ENCODE data around the gene SPTSSA.

Gene SPTSSA

GRCh38 chr14:34426313-34427295 lies 35.4 kb downstream of the SPTSSA start:
- no peak for TF ChIP-seq POLR2AphosphoS5 (IDR thresholded peaks at IDR 0.05; ENCODE audit: low read depth, low read length)
- TF ChIP-seq TAF1 (IDR thresholded peaks at IDR 0.05; ENCODE audit: borderline replicate concordance, insufficient read depth, low read length), result no peak
- TF ChIP-seq REST (IDR thresholded peaks at IDR 0.05; ENCODE audit: insufficient read depth in 1 of 2, low read depth in 2 of 2, low read length in 2 of 2), result no peak
- TF ChIP-seq FOXP2 (optimal IDR thresholded peaks at IDR 0.05; ENCODE audit: borderline replicate concordance, extremely low read depth, extremely low read length, insufficient read depth), result no peak
- TF ChIP-seq SIN3A (IDR thresholded peaks at IDR 0.05; ENCODE audit: borderline replicate concordance, insufficient read depth, low read length), result no peak

GRCh38 chr14:34425095-34425851 lies 36.8 kb downstream of the SPTSSA start:
- TF ChIP-seq TAF1 (IDR thresholded peaks at IDR 0.05; ENCODE audit: borderline replicate concordance, insufficient read depth, low read length) (no peak), FOXP2 (optimal IDR thresholded peaks at IDR 0.05; ENCODE audit: borderline replicate concordance, extremely low read depth, extremely low read length, insufficient read depth) (no peak), POLR2AphosphoS5 (IDR thresholded peaks at IDR 0.05; ENCODE audit: low read depth, low read length) (no peak), SIN3A (IDR thresholded peaks at IDR 0.05; ENCODE audit: borderline replicate concordance, insufficient read depth, low read length) (no peak), REST (IDR thresholded peaks at IDR 0.05; ENCODE audit: insufficient read depth in 1 of 2, low read depth in 2 of 2, low read length in 2 of 2) (no peak)

GRCh38 chr14:34424488-34424887 lies 37.6 kb downstream of the SPTSSA start:
- TF ChIP-seq POLR2AphosphoS5 (IDR thresholded peaks at IDR 0.05; ENCODE audit: low read depth, low read length), result no peak
- TF ChIP-seq REST (IDR thresholded peaks at IDR 0.05; ENCODE audit: insufficient read depth in 1 of 2, low read depth in 2 of 2, low read length in 2 of 2), result no peak
- TF ChIP-seq SIN3A (IDR thresholded peaks at IDR 0.05; ENCODE audit: borderline replicate concordance, insufficient read depth, low read length), result no peak
- no peak for TF ChIP-seq TAF1 (IDR thresholded peaks at IDR 0.05; ENCODE audit: borderline replicate concordance, insufficient read depth, low read length)

GRCh38 chr14:34423445-34423844 lies 38.6 kb downstream of the SPTSSA start:
- no peak for TF ChIP-seq FOXP2 (optimal IDR thresholded peaks at IDR 0.05; ENCODE audit: borderline replicate concordance, extremely low read depth, extremely low read length, insufficient read depth)
- TF ChIP-seq POLR2AphosphoS5 (IDR thresholded peaks at IDR 0.05; ENCODE audit: low read depth, low read length), result no peak
- no peak for TF ChIP-seq TAF1 (IDR thresholded peaks at IDR 0.05; ENCODE audit: borderline replicate concordance, insufficient read depth, low read length)
- no peak for TF ChIP-seq REST (IDR thresholded peaks at IDR 0.05; ENCODE audit: insufficient read depth in 1 of 2, low read depth in 2 of 2, low read length in 2 of 2)
- no peak for TF ChIP-seq SIN3A (IDR thresholded peaks at IDR 0.05; ENCODE audit: borderline replicate concordance, insufficient read depth, low read length)

Data from PFSK-1 (cell line).